ENCODE data around the gene WRAP73. TPM values are rescaled to one million over a fixed set of nuclear protein-coding genes. Genes with fewer than 3 reads are reported as not detected.

WRAP73 gene
- total RNA-seq, 1 experiment from 2014 or later: 14.9 TPM

- no peaks in the 10 kb centered on the region for H3K9me3 Mint-ChIP-seq (ENCODE audit: low read depth, unreplicated experiment)
- peak; percentile 91 for DNase-seq
- H3K36me3 Mint-ChIP-seq (ENCODE audit: insufficient read depth, unreplicated experiment): no peaks in the 10 kb centered on the region
- H3K27me3 Mint-ChIP-seq (ENCODE audit: unreplicated experiment): peaks cover 68% of the 10 kb centered on the region
- H3K4me1 Mint-ChIP-seq (ENCODE audit: low read depth, unreplicated experiment): peaks cover 21% of the 10 kb centered on the region
- no peak for TF ChIP-seq CTCF (IDR thresholded peaks at IDR 0.05; ENCODE audit: unreplicated experiment)
- intact Hi-C loops (cut with micrococcal nuclease; ENCODE audit: unreplicated experiment): no loop called here
- no peak overlapping the region for H3K4me3 Mint-ChIP-seq (ENCODE audit: low read depth, unreplicated experiment)
- BruUV-seq (replicated peaks): no TSS peak
- CTCF ChIA-PET: interaction anchor here (0.9 kb wide), 1 partner anchor 22 kb away, joined by 3 read pairs; no protein-coding TSS in a partner anchor
- H3K27ac Mint-ChIP-seq (ENCODE audit: unreplicated experiment): peak overlapping the region; percentile 42
Observed at GRCh38 chr1:3668585-3669300, 18.8 kb upstream of the WRAP73 start.

- intact Hi-C loops (cut with micrococcal nuclease; ENCODE audit: unreplicated experiment): no loop called here
- Mint-ChIP-seq H3K9me3 (ENCODE audit: low read depth, unreplicated experiment) (no peaks in the 10 kb centered on the region), H3K36me3 (ENCODE audit: insufficient read depth, unreplicated experiment) (no peaks in the 10 kb centered on the region), H3K27ac (ENCODE audit: unreplicated experiment) (peak overlapping the region; percentile 42), H3K4me3 (ENCODE audit: low read depth, unreplicated experiment) (no peak overlapping the region), H3K27me3 (ENCODE audit: unreplicated experiment) (peaks cover 62% of the 10 kb centered on the region), H3K4me1 (ENCODE audit: low read depth, unreplicated experiment) (peaks cover 21% of the 10 kb centered on the region)
- BruUV-seq (replicated peaks): no TSS peak
- CTCF ChIA-PET: interaction anchor here (0.9 to 1.0 kb wide), 2 partner anchors 19 to 23 kb away, joined by 3 read pairs; no protein-coding TSS in a partner anchor
- TF ChIP-seq CTCF (IDR thresholded peaks at IDR 0.05; ENCODE audit: unreplicated experiment): no peak
- no peak for DNase-seq
Observed at GRCh38 chr1:3668148-3668547, 18.2 kb upstream of the WRAP73 start.

GRCh38 chr1:3664700-3665375 is 14.9 kb upstream of the WRAP73 start:
- no peaks in the 10 kb centered on the region for H3K36me3 Mint-ChIP-seq (ENCODE audit: insufficient read depth, unreplicated experiment)

More at GRCh38 chr1:3664700-3665375, 14.9 kb upstream of the WRAP73 start:
- H3K4me1 Mint-ChIP-seq (ENCODE audit: low read depth, unreplicated experiment): peaks cover 10% of the 10 kb centered on the region
- TF ChIP-seq CTCF (IDR thresholded peaks at IDR 0.05; ENCODE audit: unreplicated experiment): no peak
- CTCF ChIA-PET: no interaction called here
- no peak overlapping the region for H3K4me3 Mint-ChIP-seq (ENCODE audit: low read depth, unreplicated experiment)
- H3K27me3 Mint-ChIP-seq (ENCODE audit: unreplicated experiment): peaks cover 29% of the 10 kb centered on the region
- no peak overlapping the region for H3K27ac Mint-ChIP-seq (ENCODE audit: unreplicated experiment)
- DNase-seq: no peak
- intact Hi-C loops (cut with micrococcal nuclease; ENCODE audit: unreplicated experiment): no loop called here
- BruUV-seq (replicated peaks): no TSS peak
- H3K9me3 Mint-ChIP-seq (ENCODE audit: low read depth, unreplicated experiment): no peaks in the 10 kb centered on the region
